ENCODE measurements around the gene TUG1. TPM values are rescaled to one million over a fixed set of nuclear protein-coding genes. Genes with fewer than 3 reads are reported as not detected.

TUG1 gene
- total and polyA plus RNA-seq, 2 donors (not counting 3 experiments of a cell fraction or from before 2014, with no cell fraction given): 77.1 to 85.9 TPM

DNA sequence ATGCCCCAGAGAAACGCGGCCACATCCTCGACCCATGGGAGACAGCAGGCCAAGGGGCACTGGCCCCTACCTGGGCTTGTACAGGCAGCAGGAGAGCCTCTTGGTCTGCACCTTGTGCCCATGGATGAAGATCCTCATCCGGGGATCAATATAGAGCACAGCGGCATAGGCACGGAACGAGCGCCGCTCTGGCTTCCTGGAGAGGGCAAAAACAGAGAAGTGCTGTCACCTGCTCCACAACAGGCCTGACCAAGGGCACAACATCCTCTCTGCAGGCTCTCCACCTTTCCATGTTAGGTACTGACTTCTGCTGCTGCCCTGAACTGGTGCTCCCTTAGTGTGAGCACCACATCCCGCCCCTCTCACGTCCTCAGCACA, 27.7 kb upstream of the TUG1 start:
- Histone ChIP-seq H2AFZ (ENCODE audit: low read depth, low read length) (no peak overlapping the region), H3K4me1 (ENCODE audit: control insufficient read depth, extremely low read depth, insufficient read depth, low read length) (no peaks in the 10 kb centered on the region), H3K4me2 (ENCODE audit: insufficient read depth, low read length) (no peak overlapping the region), H3K9me3 (replicated peaks; ENCODE audit: control insufficient read depth, insufficient read depth, low read length) (no peaks in the 10 kb centered on the region), H3K27ac (ENCODE audit: insufficient read depth, low read depth, low read length) (no peak overlapping the region), H3K9me1 (replicated peaks; ENCODE audit: control insufficient read depth, extremely low read depth, insufficient read depth, low read length) (no peaks in the 10 kb centered on the region), H3K36me3 (ENCODE audit: control insufficient read depth in 2 of 2, extremely low read depth in 1 of 2, insufficient read depth in 2 of 2, low read length in 2 of 2) (peaks cover 25 to 67% of the 10 kb centered on the region in 2 experiments), H3K4me3 (replicated peaks in 1 of 3; ENCODE audit: insufficient read depth in 1 of 3, low read depth in 1 of 3, low read length in 3 of 3) (no peak overlapping the region), H3K9ac (replicated peaks; ENCODE audit: extremely low read depth, insufficient read depth, low read length) (no peak overlapping the region), H4K20me1 (replicated peaks; ENCODE audit: control insufficient read depth, extremely low read depth, insufficient read depth, low read length) (no peaks in the 10 kb centered on the region), H3K27me3 (ENCODE audit: control insufficient read depth in 2 of 2, insufficient read depth in 2 of 2, low read length in 2 of 2) (no peaks in the 10 kb centered on the region), H3K79me2 (ENCODE audit: control insufficient read depth, insufficient read depth, low read length) (no peaks in the 10 kb centered on the region)
- BruUV-seq (replicated peaks): no TSS peak
- TF ChIP-seq CTCF (IDR thresholded peaks at IDR 0.05; ENCODE audit: extremely low read depth in 1 of 2, insufficient read depth in 1 of 2, low read depth in 1 of 2, low read length in 2 of 2) (no peak), JUN (IDR thresholded peaks at IDR 0.05; ENCODE audit: borderline replicate concordance, insufficient read depth, insufficient read length, low read depth) (no peak), GATA2 (IDR thresholded peaks at IDR 0.05; ENCODE audit: insufficient read depth, insufficient read length, low read depth, low read length) (no peak), MYC (IDR thresholded peaks at IDR 0.05; ENCODE audit: low read depth, low read length) (no peak), FOS (IDR thresholded peaks at IDR 0.05; ENCODE audit: borderline replicate concordance, insufficient read depth, low read length) (no peak), EZH2 (IDR thresholded peaks at IDR 0.05; ENCODE audit: borderline replicate concordance, low read depth, low read length, severe bottlenecking) (no peak), POLR2AphosphoS5 (IDR thresholded peaks at IDR 0.05; ENCODE audit: insufficient read depth, low read depth, low read length) (no peak), POLR2A (IDR thresholded peaks at IDR 0.05; ENCODE audit: low read depth, low read length) (no peak)
- TF ChIP-seq, protein P1, sequence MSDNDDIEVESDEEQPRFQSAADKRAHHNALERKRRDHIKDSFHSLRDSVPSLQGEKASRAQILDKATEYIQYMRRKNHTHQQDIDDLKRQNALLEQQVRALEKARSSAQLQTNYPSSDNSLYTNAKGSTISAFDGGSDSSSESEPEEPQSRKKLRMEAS (IDR thresholded peaks at IDR 0.05; ENCODE audit: insufficient read depth, insufficient read length): no peak
- intact Hi-C loops (cut with micrococcal nuclease): no loop called here
- DNase-seq (ENCODE audit: low read depth, low spot score) (no peak), FAIRE-seq (no peak)
- dilution Hi-C loops (cut with MboI; ENCODE audit: extremely low pct_ligation_motif_present, low sequenced_read_pairs): no loop called here
- CTCF ChIA-PET: interaction anchor here (0.5 to 2.5 kb wide), 3 partner anchors 144 to 178 kb away, joined by 3 to 13 read pairs (median 5); no protein-coding TSS in a partner anchor
- POLR2A ChIA-PET: no interaction called here
